ENCODE results near the gene RTL9.
"Not testable (repeated sequence)": the region's sequence is repeated elsewhere in the genome, so short reads cannot be mapped to it uniquely, and the experiment has no call there.

- not testable (repeated sequence) for TF ChIP-seq YY1 (IDR thresholded peaks at IDR 0.05; ENCODE audit: insufficient read depth, insufficient read length); SUZ12 (IDR thresholded peaks at IDR 0.05; ENCODE audit: extremely low read depth, insufficient read depth, insufficient read length)
Measured at GRCh38 chrX:110328613-110329012, 30.0 kb upstream of the RTL9 start.
